ENCODE data around the gene CHST12. TPM values are rescaled to one million over a fixed set of nuclear protein-coding genes. Genes with fewer than 3 reads are reported as not detected.
"Not testable (repeated sequence)": the region's sequence is repeated elsewhere in the genome, so short reads cannot be mapped to it uniquely, and the experiment has no call there.

The CHST12 gene
- total and polyA plus RNA-seq, 12 donors, result 2.5 to 31.2 (median 19.4) TPM

DNA sequence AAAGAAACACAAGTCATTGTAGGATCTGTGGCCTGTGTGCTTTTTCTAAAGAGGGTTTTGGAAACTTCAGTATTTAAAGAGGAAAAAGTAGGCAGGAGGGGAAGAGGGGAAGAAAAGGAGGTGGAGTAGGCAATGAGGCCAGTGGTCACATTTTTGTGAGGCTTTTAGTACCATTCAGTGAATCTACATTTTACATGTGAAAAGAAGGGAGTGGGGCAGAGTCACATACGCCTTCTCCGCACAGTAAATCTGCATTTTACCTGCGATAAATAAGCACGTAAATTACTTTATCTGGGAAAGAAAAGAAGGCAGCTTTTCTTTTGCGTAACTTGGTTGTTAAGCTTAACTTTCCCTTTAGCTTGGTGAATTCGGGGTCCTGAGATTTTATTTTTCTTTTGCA lies 13.2 kb downstream of the CHST12 start:
- peaks cover 25% of the 10 kb centered on the region in 2 donors for H3K4me1 ChIP-seq (replicated peaks in 1 of 2)
- no peak for DNase-seq
- WGBS, 4 donors, result 94 to 97% (median 96%) methylated on average over 6 of the region's 6 CpGs
- H3K4me3 ChIP-seq, result no peak overlapping the region
- H3K36me3 ChIP-seq (replicated peaks in 1 of 2), result no peaks in the 10 kb centered on the region
- intact Hi-C loops (cut with DNase I), result no loop called here
- no peak for TF ChIP-seq POLR2A (IDR thresholded peaks at IDR 0.05)
- TF ChIP-seq, protein P1, sequence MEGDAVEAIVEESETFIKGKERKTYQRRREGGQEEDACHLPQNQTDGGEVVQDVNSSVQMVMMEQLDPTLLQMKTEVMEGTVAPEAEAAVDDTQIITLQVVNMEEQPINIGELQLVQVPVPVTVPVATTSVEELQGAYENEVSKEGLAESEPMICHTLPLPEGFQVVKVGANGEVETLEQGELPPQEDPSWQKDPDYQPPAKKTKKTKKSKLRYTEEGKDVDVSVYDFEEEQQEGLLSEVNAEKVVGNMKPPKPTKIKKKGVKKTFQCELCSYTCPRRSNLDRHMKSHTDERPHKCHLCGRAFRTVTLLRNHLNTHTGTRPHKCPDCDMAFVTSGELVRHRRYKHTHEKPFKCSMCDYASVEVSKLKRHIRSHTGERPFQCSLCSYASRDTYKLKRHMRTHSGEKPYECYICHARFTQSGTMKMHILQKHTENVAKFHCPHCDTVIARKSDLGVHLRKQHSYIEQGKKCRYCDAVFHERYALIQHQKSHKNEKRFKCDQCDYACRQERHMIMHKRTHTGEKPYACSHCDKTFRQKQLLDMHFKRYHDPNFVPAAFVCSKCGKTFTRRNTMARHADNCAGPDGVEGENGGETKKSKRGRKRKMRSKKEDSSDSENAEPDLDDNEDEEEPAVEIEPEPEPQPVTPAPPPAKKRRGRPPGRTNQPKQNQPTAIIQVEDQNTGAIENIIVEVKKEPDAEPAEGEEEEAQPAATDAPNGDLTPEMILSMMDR (IDR thresholded peaks at IDR 0.05), result no peak
- H3K27me3 ChIP-seq, result no peaks in the 10 kb centered on the region
- H3K27ac ChIP-seq, result no peak overlapping the region
- no peaks in the 10 kb centered on the region for H3K9me3 ChIP-seq (replicated peaks in 1 of 3)

DNA sequence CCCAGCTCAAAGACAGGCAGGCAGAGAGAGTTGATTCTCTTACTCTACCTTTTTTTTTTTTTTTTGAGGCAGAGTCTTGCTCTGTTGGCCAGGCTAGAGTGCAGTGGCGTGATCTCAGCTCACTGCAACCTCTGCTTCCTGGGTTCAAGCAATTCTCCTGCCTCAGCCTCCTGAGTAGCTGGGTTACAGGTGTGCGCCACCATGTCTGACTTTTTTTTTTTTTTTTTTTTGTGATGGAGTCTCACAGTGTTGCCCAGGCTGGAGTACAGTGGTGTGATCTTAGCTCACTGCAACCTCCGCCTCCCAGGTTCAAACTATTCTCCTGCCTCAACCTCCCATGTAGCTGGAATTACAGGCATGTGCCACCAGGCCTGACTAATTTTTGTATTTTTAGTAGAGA lies 13.8 kb downstream of the CHST12 start:
- H3K36me3 ChIP-seq (replicated peaks in 1 of 2); H3K9me3 ChIP-seq (replicated peaks in 1 of 3); H3K27ac ChIP-seq; intact Hi-C loops (cut with DNase I); DNase-seq; H3K27me3 ChIP-seq; H3K4me3 ChIP-seq: not testable (repeated sequence)
- peaks cover 19 to 20% of the 10 kb centered on the region in 2 donors for H3K4me1 ChIP-seq (replicated peaks in 1 of 2)
- 89 to 100% (median 100%) methylated on average over 3 of the region's 3 CpGs for WGBS, 4 donors

DNA sequence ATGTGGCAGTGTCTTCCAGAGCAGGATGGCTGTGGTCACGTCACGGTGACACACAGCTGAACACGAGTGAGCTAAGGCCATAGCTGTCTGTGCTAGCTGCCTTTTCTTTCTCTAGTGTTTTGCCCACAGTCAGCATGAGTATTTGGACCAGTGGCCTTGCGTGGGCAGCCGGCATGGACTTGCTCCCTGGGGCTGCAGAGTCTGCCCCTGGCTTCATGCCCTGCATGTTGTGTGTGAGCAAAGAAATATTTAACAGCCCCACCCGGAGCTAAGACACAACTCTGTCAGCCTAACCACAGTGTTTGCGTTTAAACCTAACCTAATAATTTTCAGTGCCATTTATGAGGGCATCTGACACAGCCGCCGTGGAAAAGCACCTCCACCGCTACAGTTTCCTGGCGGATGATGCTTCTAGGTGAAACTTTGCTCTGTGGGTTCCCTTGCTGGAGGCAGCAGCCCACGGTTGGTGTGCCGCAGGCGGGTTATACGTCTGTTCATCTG lies 14.6 kb downstream of the CHST12 start:
- no peaks in the 10 kb centered on the region for H3K9me3 ChIP-seq (replicated peaks in 1 of 3)
- TF ChIP-seq, protein P1 (IDR thresholded peaks at IDR 0.05), result no peak
- TF ChIP-seq POLR2A (IDR thresholded peaks at IDR 0.05), result no peak
- H3K4me3 ChIP-seq, result no peak overlapping the region
- peaks cover 11% of the 10 kb centered on the region in 2 donors for H3K4me1 ChIP-seq (replicated peaks in 1 of 2)
- no peaks in the 10 kb centered on the region for H3K27me3 ChIP-seq
- intact Hi-C loops (cut with DNase I), result no loop called here
- H3K36me3 ChIP-seq (replicated peaks in 1 of 2), result no peaks in the 10 kb centered on the region
- H3K27ac ChIP-seq, result no peak overlapping the region
- DNase-seq, result peak in 2 of 7 donors; percentile 26 to 48
- 69 to 78% (median 75%) methylated on average over 12 to 15 of the region's 15 CpGs for WGBS, 4 donors

DNA sequence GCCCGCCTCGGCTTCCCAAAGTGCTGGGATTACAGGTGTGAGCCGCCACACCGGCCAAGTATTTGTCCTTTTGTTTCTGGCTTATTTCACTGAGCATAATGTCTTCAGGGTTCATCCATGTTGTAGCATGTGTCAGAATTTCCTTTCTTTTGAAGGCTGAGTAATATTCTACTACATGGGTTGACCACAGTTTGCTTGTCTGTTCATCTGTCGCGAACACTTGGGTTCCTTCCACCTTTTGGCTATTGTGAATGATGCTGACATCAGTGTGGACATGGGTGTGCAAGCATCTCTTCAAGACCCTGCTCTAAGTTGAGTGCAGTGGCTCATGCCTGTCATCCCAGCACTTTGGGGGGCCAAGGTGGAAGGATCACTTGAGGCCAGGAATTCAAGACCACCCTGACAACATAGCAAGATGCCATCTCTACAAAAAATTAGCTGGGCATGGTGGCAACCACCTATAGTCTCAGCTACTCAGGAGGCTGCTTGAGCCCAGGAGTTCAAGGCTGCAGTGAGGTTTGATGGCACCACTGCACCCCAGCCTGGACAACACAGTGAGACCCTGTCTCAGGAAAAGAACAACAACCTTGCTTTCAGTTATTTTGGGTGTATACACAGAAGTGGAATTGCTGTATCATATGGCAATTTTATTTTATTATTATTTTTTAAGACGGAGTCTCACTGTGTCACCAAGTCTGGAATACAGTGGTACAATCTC lies 17.0 kb downstream of the CHST12 start:
- H3K36me3 ChIP-seq (replicated peaks in 1 of 2), result no peaks in the 10 kb centered on the region
- TF ChIP-seq, protein P1 (IDR thresholded peaks at IDR 0.05), result no peak
- no peak for TF ChIP-seq POLR2A (IDR thresholded peaks at IDR 0.05)
- WGBS, 4 donors, result 94 to 96% (median 95%) methylated on average over 7 of the region's 7 CpGs
- H3K27me3 ChIP-seq, result no peaks in the 10 kb centered on the region
- DNase-seq, result no peak
- no peaks in the 10 kb centered on the region for H3K9me3 ChIP-seq (replicated peaks in 1 of 3)
- H3K27ac ChIP-seq, result no peak overlapping the region
- H3K4me3 ChIP-seq, result no peak overlapping the region
- peaks cover 0 to 7% of the 10 kb centered on the region in 2 donors for H3K4me1 ChIP-seq (replicated peaks in 1 of 2)
- intact Hi-C loops (cut with DNase I), result no loop called here

- 90 to 95% (median 91%) methylated on average over 9 of the region's 9 CpGs for WGBS, 4 donors
- TF ChIP-seq, protein P1 (IDR thresholded peaks at IDR 0.05), result no peak
- TF ChIP-seq POLR2A (IDR thresholded peaks at IDR 0.05), result no peak
- Histone ChIP-seq H3K27me3 (no peaks in the 10 kb centered on the region), H3K4me1 (replicated peaks in 1 of 2) (peaks cover 0 to 7% of the 10 kb centered on the region in 2 donors), H3K9me3 (replicated peaks in 1 of 3) (no peaks in the 10 kb centered on the region), H3K36me3 (replicated peaks in 1 of 2) (no peaks in the 10 kb centered on the region), H3K4me3 (no peak overlapping the region), H3K27ac (no peak overlapping the region)
- intact Hi-C loops (cut with DNase I), result no loop called here
- no peak for DNase-seq
Measured at GRCh38 chr7:2421943-2422310, 18.5 kb downstream of the CHST12 start.

Data from adrenal gland (tissue), 12 donors.